HG03571 (cell line): ENCODE results near the gene ZCWPW2.

ENCODE experiments used
- ATAC-seq: cut with Tn5 transposase; IDR thresholded peaks from one replicate; pipeline ENCODE4 v1.9.1; 2021; ENCODE audit not compliant: unreplicated experiment

ZCWPW2 gene

GRCh38 chr3:28349469-28350000, 1.0 kb downstream of the ZCWPW2 start:
- no peak for ATAC-seq

DNA sequence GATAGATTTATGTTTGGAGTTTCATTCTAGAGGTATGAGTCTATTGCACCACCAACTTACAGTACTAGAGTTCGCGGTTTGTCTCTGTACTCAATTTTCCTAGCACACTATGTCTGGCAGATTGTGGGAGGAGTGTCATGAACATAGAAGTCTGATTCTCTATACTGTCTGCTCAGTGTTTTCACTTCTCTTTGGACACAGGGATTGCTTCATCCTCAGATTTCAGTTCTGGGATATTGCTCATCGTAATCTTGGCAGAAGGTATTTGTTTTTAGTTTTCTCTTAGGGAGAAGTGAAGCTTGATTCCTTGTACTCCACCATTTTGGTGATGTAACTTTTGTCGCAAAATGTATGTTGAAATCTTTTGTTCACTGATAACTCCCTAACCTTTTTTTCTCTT, 27.9 kb downstream of the ZCWPW2 start:
- no peak for ATAC-seq

DNA sequence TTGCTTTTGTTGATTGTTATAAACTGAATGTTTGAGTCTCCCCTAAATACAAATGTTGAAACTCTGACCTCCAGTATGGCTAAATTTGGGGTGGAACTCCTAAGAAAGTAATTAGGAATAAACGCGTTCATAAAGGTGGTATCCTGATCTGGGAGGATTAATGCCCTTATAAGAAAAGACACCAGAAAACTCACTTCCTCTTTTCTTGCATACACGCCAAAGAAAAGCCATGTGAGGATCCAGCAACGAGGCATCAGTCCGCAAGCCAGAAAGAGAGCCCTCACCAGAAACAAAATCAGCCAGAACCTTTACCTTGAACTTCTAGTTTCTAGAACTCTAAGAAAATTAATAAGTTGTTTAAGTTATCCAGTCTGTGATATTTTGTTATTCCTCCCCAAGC, 37.5 kb downstream of the ZCWPW2 start:
- no peak for ATAC-seq

GRCh38 chr3:28388978-28389377, 40.5 kb downstream of the ZCWPW2 start:
- no peak for ATAC-seq

GRCh38 chr3:28399206-28399605, 50.7 kb downstream of the ZCWPW2 start:
- ATAC-seq, result no peak

GRCh38 chr3:28406241-28406640, 57.7 kb downstream of the ZCWPW2 start:
- ATAC-seq, result no peak

GRCh38 chr3:28449398-28449797, 100.9 kb downstream of the ZCWPW2 start:
- no peak for ATAC-seq

DNA sequence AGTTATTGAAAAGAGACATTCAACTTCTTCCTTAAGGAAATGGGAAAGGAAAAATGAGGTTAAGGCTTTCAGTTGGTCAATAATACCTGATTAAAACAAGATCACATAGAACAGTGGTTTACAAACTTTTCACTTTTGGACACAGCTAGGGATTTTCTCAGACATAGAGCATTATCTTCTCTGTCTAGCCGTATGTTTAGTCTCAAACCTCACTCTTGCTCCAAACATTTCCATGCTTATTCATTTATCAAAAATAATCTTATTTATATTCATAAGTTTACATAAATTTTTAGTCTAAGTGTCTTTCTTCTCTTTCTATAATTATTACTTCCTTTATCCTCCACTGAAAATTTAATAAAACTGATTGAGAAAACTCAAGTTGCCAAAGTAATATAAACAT, 114.3 kb downstream of the ZCWPW2 start:
- no peak for ATAC-seq

GRCh38 chr3:28467414-28467813, 118.9 kb downstream of the ZCWPW2 start:
- ATAC-seq, result no peak

GRCh38 chr3:28476194-28476593, 127.7 kb downstream of the ZCWPW2 start:
- no peak for ATAC-seq

GRCh38 chr3:28476764-28477163, 128.2 kb downstream of the ZCWPW2 start:
- no peak for ATAC-seq

DNA sequence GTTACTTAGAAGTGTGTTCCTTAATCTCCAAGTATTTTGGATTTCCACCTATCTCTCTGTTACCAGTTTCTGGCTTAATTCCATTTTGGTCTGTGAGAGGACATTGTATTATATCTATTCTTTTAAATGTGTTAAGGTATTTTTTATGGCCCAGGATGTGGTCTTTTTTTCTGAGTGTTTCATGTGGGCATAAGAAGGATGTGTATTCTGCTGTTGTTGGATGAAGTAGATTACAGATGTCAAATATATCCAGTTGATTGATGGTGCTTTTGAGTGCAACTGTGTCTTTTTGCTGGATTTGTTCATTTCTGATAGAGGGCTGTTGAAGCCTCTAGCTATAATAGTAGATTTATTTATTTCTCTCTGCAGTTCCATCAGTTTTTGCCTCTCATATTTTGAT, 136.6 kb downstream of the ZCWPW2 start:
- ATAC-seq, result no peak

DNA sequence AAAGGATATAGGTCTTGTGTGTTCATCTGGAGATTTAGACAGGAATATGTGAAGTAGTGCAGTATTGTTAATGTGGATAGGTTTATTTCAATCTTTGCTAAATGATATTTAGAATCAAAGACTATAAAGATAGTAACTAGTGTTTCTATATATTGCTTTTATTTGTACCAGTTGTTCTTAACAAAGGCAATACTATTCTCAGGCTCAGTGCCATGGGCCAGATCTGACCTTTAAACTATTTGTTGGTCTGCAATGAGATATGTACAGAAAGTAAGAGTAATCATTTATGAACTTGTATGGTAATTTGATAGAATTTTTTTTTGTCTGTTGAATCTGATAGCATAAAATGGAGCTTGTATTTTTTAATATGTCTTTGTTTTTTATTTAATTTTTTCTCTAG, 146.8 kb downstream of the ZCWPW2 start:
- no peak for ATAC-seq

DNA sequence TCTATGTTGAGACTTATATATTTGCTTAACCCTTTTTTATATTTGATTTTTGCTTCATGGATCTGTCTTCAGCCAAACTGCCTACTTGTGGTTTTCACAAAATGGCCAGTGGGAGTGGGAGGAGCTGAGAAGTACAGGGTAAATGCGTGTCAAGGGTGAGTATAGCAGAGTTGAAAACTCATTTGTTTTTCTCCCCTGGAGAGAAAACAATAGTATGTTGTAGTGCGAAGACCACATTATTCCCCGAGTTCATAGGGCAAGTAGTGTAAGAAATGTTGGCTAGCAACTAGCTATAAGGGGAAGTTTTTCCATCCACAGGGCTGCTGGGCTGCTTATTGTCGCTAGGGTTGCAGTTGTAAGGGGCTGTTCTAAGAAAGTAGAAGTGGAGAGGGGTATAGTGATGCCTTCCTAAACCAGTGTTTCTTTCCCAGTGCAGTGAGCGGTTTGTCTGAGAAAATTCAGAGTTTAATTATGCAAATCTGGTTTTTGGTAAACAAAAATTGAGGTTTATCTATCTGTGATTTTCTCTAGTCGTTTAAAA, 153.9 kb downstream of the ZCWPW2 start:
- ATAC-seq, result no peak

DNA sequence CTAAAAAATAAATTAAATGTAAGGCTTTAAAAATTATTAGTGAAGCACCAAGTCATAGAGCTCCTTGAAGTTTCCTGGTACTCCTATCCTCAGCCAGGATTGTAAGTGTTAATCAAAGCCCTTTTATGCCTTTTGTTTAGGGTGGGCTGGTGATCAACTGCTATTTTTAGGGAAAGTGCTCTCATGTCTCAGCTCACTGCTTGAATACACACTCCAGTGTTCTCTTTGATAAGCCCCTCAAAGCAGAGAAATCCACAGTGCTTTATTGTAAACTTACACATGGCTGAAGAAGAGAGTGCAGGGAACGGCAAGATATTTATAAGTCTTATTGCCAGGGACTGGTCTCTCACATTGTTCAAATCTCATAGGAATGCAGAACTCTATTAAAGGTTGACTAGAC, 156.5 kb downstream of the ZCWPW2 start:
- ATAC-seq, result no peak

- ATAC-seq, result no peak
These were observed 173.1 kb downstream of the ZCWPW2 start for GRCh38 chr3:28521663-28522062.

- ATAC-seq, result no peak
These were observed 193.8 kb downstream of the ZCWPW2 start for GRCh38 chr3:28542351-28542750.

DNA sequence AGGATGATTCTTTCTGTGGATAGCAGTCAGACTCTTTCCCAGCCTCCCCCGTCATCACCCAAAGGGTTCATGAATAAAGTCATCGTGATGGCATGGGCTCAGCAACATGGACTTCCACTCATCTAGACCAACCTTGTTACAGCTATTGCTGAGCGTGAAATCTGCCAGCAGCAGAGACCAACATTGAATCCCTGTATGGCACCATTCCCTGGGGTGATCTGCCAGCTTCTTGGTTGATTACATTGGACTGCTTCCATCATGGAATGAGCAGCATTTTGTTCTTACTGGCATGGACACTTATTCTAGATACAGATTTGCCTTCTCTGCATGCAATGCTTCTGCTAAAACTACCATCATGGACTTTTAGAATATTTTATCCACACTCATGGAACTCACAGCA, 195.7 kb downstream of the ZCWPW2 start:
- no peak for ATAC-seq

DNA sequence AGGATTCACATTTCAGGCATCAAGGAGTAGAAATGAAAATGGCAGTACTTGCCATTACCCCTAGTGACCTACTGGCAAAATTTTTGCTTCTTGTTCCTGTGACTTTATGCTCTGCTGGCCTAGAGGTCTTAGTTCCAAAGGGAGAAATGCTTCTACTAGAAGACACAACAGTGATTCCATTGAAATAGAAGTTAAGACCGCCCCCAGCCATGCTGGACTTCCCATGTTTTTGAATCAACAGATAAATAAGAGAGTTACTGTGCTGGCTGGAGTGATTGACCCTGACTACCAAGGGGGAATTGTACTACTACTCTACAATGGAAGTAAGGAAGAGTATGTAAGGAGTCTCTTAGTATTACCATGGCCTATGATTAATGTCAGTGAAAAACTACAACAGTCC, 196.3 kb downstream of the ZCWPW2 start:
- no peak for ATAC-seq

- ATAC-seq, result no peak
These were observed 199.2 kb downstream of the ZCWPW2 start for GRCh38 chr3:28547677-28548076.

GRCh38 chr3:28553175-28553574, 204.7 kb downstream of the ZCWPW2 start:
- no peak for ATAC-seq

DNA sequence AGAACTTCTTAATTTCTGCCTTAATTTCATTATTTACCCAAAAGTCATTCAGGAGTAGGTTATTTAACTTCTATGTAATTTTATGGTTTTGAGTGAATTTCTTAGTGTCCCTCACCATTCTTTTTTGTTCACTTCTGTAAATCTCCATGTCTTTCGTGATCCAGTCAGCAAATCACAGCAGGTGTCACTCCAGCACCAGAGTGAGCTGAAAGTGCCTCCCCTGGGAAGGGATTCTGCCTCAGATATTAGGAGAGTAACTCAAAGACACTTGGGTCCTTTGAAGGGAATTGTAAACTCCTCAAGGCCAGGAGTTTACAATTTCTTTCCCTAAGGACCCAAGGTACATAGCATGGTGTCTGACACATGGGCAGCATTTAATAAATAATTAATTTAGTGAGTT, 207.7 kb downstream of the ZCWPW2 start:
- ATAC-seq, result no peak

DNA sequence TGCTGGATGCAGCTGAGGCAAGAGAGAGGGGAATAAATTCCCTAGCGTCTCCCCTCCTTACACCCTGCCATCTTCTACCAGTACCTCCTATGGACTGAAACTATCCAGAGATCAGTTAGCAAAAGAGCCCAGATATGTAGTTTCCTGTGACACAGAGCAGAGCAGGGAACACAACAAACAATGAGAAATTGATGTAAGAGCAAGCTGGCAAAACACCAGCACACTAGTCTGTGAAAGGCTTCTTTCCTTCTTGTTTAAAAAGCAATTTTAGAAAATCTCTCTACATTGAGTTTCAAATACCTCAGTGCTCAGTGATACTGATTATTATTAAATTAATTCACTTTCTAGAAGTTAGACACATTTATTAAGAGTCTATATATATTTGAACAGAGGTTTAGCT, 215.7 kb downstream of the ZCWPW2 start:
- ATAC-seq, result no peak

DNA sequence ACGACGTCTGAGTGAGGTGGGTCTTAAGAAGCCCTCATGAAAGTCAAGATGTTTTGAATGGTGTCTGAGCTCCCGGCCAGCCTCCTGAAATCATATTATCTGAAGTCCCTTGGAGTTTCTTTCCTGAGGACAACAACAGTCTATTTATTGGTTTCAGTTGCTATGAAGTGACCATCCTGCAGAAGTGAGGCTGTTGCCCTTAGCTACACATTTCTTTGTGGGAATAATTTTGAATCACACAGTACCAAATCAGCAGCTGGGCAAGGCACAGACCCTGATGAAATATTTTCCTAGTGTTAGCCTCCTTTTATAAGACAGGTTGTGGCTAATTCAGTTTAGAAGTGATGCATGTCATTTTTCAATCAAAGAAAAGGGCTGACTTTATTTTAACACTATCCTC, 220.8 kb downstream of the ZCWPW2 start:
- ATAC-seq, result no peak
